BJ (cell line): ENCODE measurements around the gene RABGAP1L. TPM values are rescaled to one million over a fixed set of nuclear protein-coding genes. Genes with fewer than 3 reads are reported as not detected.

Experiments
- CTCF ChIA-PET: fragments of 350-600 bp; formaldehyde crosslinking; extraction: SDS; loops from one replicate; lab custom pipeline; 2021; ENCODE audit warnings: antibody characterized with exemption, inconsistent platforms; lab: Yijun Ruan, JAX
- POLR2A ChIA-PET: fragments of 300-600 bp; sonication (Branson Sonifier 250); formaldehyde crosslinking; extraction: SDS; loops from one replicate; lab custom pipeline; 2021; ENCODE audit warnings: antibody characterized with exemption; lab: Charles Lee
- DNase-seq: peaks from one replicate; pipeline ENCODE4 v3.0.0-alpha.2; 2011; ENCODE audit warnings: low read depth
- H3K27me3 ChIP-seq: 2 replicates; pipeline ENCODE4 v1.6.0; 2011; ENCODE audit warnings: low read length; ENCODE audit not compliant: control insufficient read depth, insufficient read depth
- H3K36me3 ChIP-seq: 2 replicates; pipeline ENCODE4 v1.5.1; 2011; ENCODE audit warnings: low read length; ENCODE audit not compliant: control insufficient read depth, insufficient read depth
- H3K4me3 ChIP-seq: 2 replicates; pipeline ENCODE4 v1.5.1; 2011; ENCODE audit warnings: low read depth, mild to moderate bottlenecking, control low read depth, low read length
- polyA plus RNA-seq: library from polyadenylated mRNA; depleted of rRNA; stranded (reverse); fragments of >200 nt; gene quantifications from 2 replicates; pipeline ENCODE4 v1.2.3, GENCODE V29; 2011
- TF ChIP-seq, protein P1 (sequence below): IDR thresholded peaks from 2 replicates; pipeline ENCODE4 v1.5.1; 2011; ENCODE audit warnings: low read depth, mild to moderate bottlenecking, control low read depth, inconsistent platforms, low read length, moderate library complexity; ENCODE audit not compliant: insufficient read depth

RABGAP1L gene
- polyA plus RNA-seq, 1 experiment: 15.9 TPM

DNA sequence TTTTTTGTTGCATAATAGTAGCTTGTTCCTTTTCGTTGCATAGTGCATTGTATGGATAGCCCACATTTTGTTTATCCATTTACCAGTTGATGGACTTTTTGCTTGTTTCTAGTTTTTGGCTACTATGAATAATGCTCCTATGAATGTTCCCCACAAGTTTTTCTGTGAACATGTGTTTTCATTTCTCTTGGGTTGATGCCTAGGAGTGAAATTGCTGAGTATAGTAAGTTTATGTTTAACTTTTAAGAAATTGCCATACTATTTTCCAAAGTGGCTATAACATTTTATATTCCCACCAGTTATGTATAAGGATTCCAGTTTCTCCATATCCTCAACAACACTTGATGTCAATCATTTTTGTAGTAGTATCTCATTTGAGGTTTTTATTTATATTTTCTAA is 755.7 kb downstream of the RABGAP1L start:
- no peaks in the 10 kb centered on the region for H3K36me3 ChIP-seq
- H3K27me3 ChIP-seq: no peaks in the 10 kb centered on the region
- H3K4me3 ChIP-seq: no peak overlapping the region
- TF ChIP-seq, protein P1, sequence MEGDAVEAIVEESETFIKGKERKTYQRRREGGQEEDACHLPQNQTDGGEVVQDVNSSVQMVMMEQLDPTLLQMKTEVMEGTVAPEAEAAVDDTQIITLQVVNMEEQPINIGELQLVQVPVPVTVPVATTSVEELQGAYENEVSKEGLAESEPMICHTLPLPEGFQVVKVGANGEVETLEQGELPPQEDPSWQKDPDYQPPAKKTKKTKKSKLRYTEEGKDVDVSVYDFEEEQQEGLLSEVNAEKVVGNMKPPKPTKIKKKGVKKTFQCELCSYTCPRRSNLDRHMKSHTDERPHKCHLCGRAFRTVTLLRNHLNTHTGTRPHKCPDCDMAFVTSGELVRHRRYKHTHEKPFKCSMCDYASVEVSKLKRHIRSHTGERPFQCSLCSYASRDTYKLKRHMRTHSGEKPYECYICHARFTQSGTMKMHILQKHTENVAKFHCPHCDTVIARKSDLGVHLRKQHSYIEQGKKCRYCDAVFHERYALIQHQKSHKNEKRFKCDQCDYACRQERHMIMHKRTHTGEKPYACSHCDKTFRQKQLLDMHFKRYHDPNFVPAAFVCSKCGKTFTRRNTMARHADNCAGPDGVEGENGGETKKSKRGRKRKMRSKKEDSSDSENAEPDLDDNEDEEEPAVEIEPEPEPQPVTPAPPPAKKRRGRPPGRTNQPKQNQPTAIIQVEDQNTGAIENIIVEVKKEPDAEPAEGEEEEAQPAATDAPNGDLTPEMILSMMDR: no peak
- CTCF ChIA-PET: no interaction called here
- DNase-seq: no peak
- POLR2A ChIA-PET: no interaction called here

DNA sequence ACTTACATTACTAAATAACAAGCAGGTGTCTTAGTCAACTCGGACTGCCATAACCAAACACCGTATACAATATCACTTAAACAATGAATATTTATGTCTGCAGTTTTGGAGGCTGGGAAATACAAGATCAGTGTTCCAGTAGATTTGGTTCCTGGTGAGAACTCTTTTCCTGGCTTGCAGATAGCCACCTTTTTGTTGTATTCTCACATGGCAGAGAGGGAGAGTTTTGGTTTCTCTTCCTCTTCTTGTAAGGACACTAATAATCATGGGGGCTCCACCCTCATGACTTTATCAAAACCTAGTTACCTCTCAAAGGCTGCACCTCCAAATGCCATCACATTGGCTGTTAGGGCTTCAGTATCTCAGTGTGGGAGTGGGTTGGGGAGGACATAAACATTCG is 757.5 kb downstream of the RABGAP1L start:
- POLR2A ChIA-PET: no interaction called here
- H3K27me3 ChIP-seq: no peaks in the 10 kb centered on the region
- TF ChIP-seq, protein P1: no peak
- H3K36me3 ChIP-seq: no peaks in the 10 kb centered on the region
- DNase-seq: no peak
- no peak overlapping the region for H3K4me3 ChIP-seq
- CTCF ChIA-PET: no interaction called here

- no peaks in the 10 kb centered on the region for H3K27me3 ChIP-seq
- POLR2A ChIA-PET: no interaction called here
Observed at GRCh38 chr1:174920093-174920492, 760.8 kb downstream of the RABGAP1L start.

GRCh38 chr1:174922121-174922520 is 762.8 kb downstream of the RABGAP1L start:
- POLR2A ChIA-PET: no interaction called here
- DNase-seq: no peak
- Histone ChIP-seq H3K27me3 (no peaks in the 10 kb centered on the region), H3K36me3 (no peaks in the 10 kb centered on the region), H3K4me3 (no peak overlapping the region)
- CTCF ChIA-PET: interaction anchor here (1.1 kb wide), 1 partner anchor 10 kb away, joined by 3 read pairs; no protein-coding TSS in a partner anchor
- TF ChIP-seq, protein P1: no peak

More at GRCh38 chr1:174920093-174920492, 760.8 kb downstream of the RABGAP1L start:
- no peak for DNase-seq
- H3K36me3 ChIP-seq: no peaks in the 10 kb centered on the region
- H3K4me3 ChIP-seq: no peak overlapping the region
- TF ChIP-seq, protein P1: no peak
- CTCF ChIA-PET: no interaction called here

DNA sequence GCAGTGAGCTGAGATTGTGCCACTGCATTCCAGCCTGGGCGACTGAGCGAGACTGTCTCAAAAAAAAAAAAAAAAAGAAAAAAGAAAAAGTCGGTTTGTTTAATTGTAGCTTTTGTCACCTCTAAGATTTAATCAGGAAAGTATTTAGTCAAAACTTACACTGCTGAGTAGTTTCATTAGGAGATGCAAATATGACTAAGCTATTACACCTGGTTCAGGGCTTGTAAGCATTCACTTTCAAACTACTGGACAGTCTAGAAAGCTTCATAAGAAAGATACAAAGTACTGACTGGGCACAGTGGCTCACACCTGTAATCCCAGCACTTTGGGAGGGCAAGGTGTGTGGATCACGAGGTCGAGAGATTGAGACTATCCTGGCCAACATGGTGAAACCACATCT is 764.5 kb downstream of the RABGAP1L start:
- Histone ChIP-seq H3K27me3 (no peaks in the 10 kb centered on the region), H3K4me3 (no peak overlapping the region), H3K36me3 (no peaks in the 10 kb centered on the region)
- TF ChIP-seq, protein P1: no peak
- ChIA-PET CTCF (no interaction called here), POLR2A (no interaction called here)
- DNase-seq: no peak
